Urinary bladder (tissue), 4 donors: ENCODE results near the gene SLC25A6. TPM values are rescaled to one million over a fixed set of nuclear protein-coding genes. Genes with fewer than 3 reads are reported as not detected.
"Not testable (repeated sequence)": the region's sequence is repeated elsewhere in the genome, so short reads cannot be mapped to it uniquely, and the experiment has no call there.

Source experiments
- DNase-seq: peaks from one replicate; pipeline ENCODE4 v3.0.0-alpha.2; 2015; ENCODE audit errors: extremely low spot score
- H3K27ac ChIP-seq: one replicate; pipeline ENCODE4 v1.5.1; 2013; ENCODE audit warnings: low read depth, mild to moderate bottlenecking, moderate library complexity
- H3K36me3 ChIP-seq: one replicate; pipeline ENCODE4 v1.6.1; 2013; ENCODE audit warnings: mild to moderate bottlenecking, moderate library complexity; ENCODE audit not compliant: insufficient read depth
- H3K4me1 ChIP-seq: one replicate; pipeline ENCODE4 v1.6.1; 2013; ENCODE audit warnings: mild to moderate bottlenecking, moderate library complexity; ENCODE audit not compliant: insufficient read depth
- H3K4me3 ChIP-seq: one replicate; pipeline ENCODE4 v1.5.1; 2013; ENCODE audit warnings: low read depth, low read length
- WGBS: extraction: QIAGEN DNeasy Blood & Tissue Kit; methylation state at CpG from one replicate; pipeline ENCODE4 v1.1.7; 2013; 5-methylcytosine and 5-hydroxymethylcytosine counted together
- polyA plus RNA-seq: library from polyadenylated mRNA; stranded (reverse); fragments of 200-250 nt; gene quantifications from one replicate; pipeline ENCODE4 v1.2.3, GENCODE V29; 2013
- total RNA-seq: library from RNA; depleted of rRNA; stranded (reverse); fragments of >200 nt; gene quantifications from one replicate; pipeline ENCODE4 v1.2.3, GENCODE V29; 2014
- donor health status: healthy with polysubstance abuse.
- donor health status: healthy.

Gene SLC25A6
- total RNA-seq (125 TPM), polyA plus RNA-seq (587 TPM)

- under 1% methylated on average over 90 of the region's 90 CpGs for WGBS
- Histone ChIP-seq H3K36me3 (peaks cover 5% of the 10 kb centered on the region), H3K4me1 (no peaks in the 10 kb centered on the region), H3K4me3 (peak within 1 kb of the TSS; percentile 86), H3K27ac (peak within 1 kb of the TSS; percentile 97)
- DNase-seq, result peak; percentile 91
Measured at GRCh38 chrX:1391707-1392375, at the start of gene SLC25A6. TSS of gene SLC25A6 (minus strand) at chrX:1392113. CDS start at chrX:1392009, 104 bp downstream.

DNA sequence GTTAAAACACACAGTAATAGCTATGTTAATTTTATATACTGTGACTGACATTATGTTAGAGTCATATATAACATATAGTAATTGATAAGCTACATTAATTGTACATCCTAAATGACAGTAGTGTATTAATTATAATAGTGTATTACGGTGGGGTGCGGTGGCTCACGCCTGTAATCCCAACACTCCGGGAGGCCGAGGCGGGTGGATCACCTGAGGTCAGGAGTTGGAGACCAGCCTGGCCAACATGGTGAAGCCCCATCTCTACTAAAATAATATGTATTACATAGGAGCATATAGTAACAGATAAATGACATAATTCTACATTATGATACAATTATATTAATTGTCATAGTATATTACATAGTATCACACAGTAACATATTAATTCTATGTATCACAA lies 48.6 kb upstream of the SLC25A6 start:
- Histone ChIP-seq H3K36me3 (no peaks in the 10 kb centered on the region), H3K4me1 (no peaks in the 10 kb centered on the region), H3K27ac (no peak overlapping the region), H3K4me3 (no peak overlapping the region)
- no peak for DNase-seq
- 98% methylated on average over 6 of the region's 6 CpGs for WGBS

DNA sequence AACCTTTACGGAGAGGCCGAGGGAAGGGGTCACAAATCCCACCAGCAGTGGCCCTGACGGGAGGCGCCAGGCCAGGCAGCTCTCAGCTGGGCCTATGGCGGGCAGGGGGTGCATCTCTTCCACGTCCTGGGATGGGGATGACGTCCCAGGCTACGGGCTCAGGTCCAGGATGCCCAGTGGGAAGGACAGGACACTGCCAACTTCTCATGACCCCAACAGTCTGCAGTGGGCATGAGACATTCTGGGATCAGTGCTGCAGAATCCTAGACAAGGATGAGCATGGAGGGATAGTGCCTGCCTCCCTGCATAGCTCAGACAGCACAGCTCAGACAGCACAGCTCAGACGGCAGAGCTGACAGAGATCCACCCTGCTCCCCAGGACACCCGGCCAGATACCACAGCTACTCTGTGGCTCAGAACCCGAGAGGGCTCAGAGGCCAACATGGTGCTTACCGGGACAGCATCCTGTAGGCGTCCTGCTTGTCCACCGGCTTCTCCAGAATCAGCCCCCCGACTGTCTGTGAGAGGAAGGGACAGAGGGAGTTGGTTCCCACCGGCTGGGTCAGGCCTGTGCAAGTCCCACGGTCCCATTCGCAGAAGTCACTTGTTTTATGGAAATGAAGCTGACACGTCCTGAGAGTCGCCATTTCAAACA lies 43.5 kb upstream of the SLC25A6 start:
- Histone ChIP-seq H3K36me3 (no peaks in the 10 kb centered on the region), H3K4me3 (no peak overlapping the region), H3K27ac (no peak overlapping the region), H3K4me1 (no peaks in the 10 kb centered on the region)
- WGBS, result 95% methylated on average over 20 of the region's 20 CpGs
- no peak for DNase-seq

- Histone ChIP-seq H3K4me1 (no peaks in the 10 kb centered on the region), H3K36me3 (no peaks in the 10 kb centered on the region), H3K27ac (no peak overlapping the region), H3K4me3 (no peak overlapping the region)
- WGBS, result 98% methylated on average over 22 of the region's 22 CpGs
- DNase-seq, result no peak
Measured at GRCh38 chrX:1434871-1435240, 42.9 kb upstream of the SLC25A6 start.

GRCh38 chrX:1433646-1434357 lies 41.9 kb upstream of the SLC25A6 start:
- 94% methylated on average over 19 of the region's 19 CpGs for WGBS
- no peaks in the 10 kb centered on the region for H3K36me3 ChIP-seq

DNA sequence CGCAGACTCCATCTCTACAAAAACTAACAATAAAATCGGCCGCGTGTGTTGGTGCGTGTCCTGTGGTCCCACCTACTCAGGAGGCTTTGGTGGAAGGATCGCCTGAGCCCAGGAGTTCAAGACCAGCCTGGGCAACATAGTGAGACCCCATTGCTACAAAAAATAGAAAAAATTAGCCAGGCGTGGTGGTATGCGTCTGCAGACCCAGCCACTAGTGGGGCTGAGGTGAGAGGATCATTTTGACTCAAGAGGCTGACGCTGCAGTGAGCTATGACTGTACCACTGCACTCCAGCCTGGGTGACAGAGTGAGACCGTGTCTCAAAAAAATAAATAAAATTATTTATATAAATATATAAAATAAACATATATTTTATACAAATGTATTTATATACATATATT lies 38.5 kb upstream of the SLC25A6 start:
- H3K27ac ChIP-seq, result no peak overlapping the region
- DNase-seq, result no peak
- no peaks in the 10 kb centered on the region for H3K4me1 ChIP-seq
- H3K4me3 ChIP-seq, result no peak overlapping the region
- 97% methylated on average over 10 of the region's 10 CpGs for WGBS
- peaks cover 1% of the 10 kb centered on the region for H3K36me3 ChIP-seq

More at GRCh38 chrX:1433646-1434357, 41.9 kb upstream of the SLC25A6 start:
- no peaks in the 10 kb centered on the region for H3K4me1 ChIP-seq
- no peak for DNase-seq
- no peak overlapping the region for H3K27ac ChIP-seq
- H3K4me3 ChIP-seq, result no peak overlapping the region

GRCh38 chrX:1427756-1428155 lies 35.8 kb upstream of the SLC25A6 start:
- H3K4me1 ChIP-seq, result no peaks in the 10 kb centered on the region
- 96% methylated on average over 32 of the region's 32 CpGs for WGBS
- no peak overlapping the region for H3K4me3 ChIP-seq
- H3K27ac ChIP-seq, result no peak overlapping the region
- no peak for DNase-seq
- peaks cover 4% of the 10 kb centered on the region for H3K36me3 ChIP-seq

DNA sequence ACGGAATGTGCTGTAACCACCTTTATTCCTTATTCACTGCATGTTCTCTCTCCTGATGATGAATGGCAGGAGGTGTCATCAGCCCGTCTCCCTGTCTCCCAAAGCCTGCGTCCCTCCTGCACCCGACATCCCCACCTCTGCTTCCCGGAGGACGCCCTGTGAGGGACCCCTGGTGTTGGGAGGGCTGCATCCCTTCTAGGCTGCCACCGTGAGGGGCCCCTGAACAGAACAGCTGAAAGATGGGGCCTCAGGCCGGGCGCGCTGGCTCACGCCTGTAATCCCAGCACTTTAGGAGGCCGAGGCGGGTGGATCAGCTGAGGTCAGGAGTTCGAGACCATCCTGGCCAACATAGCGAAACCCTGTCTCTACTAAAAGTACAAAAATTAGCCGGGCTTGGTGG lies 34.4 kb upstream of the SLC25A6 start:
- H3K4me3 ChIP-seq, DNase-seq, H3K36me3 ChIP-seq, H3K27ac ChIP-seq, H3K4me1 ChIP-seq: not testable (repeated sequence)
- 90% methylated on average over 16 of the region's 16 CpGs for WGBS

GRCh38 chrX:1425381-1425780 lies 33.5 kb upstream of the SLC25A6 start:
- H3K36me3 ChIP-seq, result peaks cover 4% of the 10 kb centered on the region
- no peak overlapping the region for H3K27ac ChIP-seq
- no peak for DNase-seq
- 89% methylated on average over 10 of the region's 10 CpGs for WGBS
- H3K4me1 ChIP-seq, result no peaks in the 10 kb centered on the region
- H3K4me3 ChIP-seq, result no peak overlapping the region

DNA sequence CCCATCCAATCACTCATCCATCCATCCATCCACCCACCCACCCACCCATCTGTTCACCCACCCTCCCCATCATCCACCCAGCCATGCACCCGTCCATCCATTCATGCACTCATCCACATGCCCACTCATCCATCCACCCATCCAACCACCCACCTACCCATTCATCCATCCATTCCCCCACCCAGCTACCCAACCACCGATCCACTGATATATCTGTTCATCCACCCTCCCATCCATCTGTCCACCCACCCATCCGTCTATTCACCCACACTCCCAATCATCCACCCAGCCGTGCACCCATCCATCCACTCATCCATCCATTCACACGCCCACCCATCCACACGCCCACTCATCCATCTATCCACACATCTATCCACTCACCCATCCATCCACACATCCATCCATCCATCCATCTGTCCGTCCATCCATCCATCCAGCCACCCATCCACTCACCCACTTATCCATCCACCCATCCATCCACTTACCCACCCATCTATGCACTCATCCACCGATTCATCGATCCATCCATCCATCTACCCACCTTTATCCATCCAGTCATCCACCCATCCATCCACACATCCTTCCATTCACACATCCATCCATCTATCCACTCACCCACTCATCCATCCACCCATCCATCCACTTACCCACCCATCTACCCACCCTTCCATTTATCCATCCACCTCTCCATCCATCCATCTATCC lies 32.4 kb upstream of the SLC25A6 start:
- Histone ChIP-seq H3K4me3 (no peak overlapping the region), H3K36me3 (peaks cover 4% of the 10 kb centered on the region), H3K27ac (no peak overlapping the region), H3K4me1 (no peaks in the 10 kb centered on the region)
- no peak for DNase-seq
- 89% methylated on average over 9 of the region's 9 CpGs for WGBS

DNA sequence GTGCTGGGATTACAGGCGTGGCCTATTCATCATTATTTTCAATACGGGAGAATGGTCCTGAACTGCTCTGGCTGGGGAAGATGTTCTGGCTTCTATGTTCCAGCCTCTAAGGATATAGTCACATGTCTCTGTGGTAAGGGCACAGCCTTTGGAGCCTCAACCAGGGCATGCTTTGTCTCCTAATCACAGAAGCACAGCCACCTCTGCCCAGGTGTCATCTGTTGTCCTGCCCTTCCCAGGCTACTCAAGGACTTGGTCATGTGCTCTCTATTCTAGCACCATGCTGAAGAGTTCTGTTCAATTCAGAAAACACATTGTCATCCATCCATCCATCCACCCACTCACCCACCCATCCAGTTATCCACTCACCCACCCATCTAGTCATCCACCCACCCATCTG lies 31.3 kb upstream of the SLC25A6 start:
- Histone ChIP-seq H3K36me3 (peaks cover 8% of the 10 kb centered on the region), H3K27ac (no peak overlapping the region), H3K4me3 (no peak overlapping the region), H3K4me1 (no peaks in the 10 kb centered on the region)
- WGBS, result 71% methylated on average over 2 of the region's 2 CpGs
- no peak for DNase-seq

DNA sequence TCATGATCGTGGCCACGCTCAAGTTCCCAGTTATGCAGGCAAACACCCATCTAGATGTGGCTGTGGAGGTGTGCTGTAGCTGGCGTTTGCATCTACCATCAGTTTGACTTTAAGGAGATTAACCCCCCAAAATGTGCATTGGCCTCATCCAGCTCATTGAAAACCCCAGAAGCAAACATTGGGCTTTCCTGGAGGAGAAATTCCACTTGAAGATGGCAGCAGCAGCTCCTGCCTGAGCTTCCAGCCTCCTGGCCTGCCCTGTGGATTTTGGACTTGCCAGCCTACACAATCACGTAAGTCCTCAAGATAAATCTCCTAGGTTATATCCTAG lies 30.2 kb upstream of the SLC25A6 start:
- no peak overlapping the region for H3K27ac ChIP-seq
- H3K4me3 ChIP-seq, result no peak overlapping the region
- H3K36me3 ChIP-seq, result peaks cover 8% of the 10 kb centered on the region
- no peaks in the 10 kb centered on the region for H3K4me1 ChIP-seq
- 98% methylated on average over 4 of the region's 4 CpGs for WGBS
- no peak for DNase-seq

DNA sequence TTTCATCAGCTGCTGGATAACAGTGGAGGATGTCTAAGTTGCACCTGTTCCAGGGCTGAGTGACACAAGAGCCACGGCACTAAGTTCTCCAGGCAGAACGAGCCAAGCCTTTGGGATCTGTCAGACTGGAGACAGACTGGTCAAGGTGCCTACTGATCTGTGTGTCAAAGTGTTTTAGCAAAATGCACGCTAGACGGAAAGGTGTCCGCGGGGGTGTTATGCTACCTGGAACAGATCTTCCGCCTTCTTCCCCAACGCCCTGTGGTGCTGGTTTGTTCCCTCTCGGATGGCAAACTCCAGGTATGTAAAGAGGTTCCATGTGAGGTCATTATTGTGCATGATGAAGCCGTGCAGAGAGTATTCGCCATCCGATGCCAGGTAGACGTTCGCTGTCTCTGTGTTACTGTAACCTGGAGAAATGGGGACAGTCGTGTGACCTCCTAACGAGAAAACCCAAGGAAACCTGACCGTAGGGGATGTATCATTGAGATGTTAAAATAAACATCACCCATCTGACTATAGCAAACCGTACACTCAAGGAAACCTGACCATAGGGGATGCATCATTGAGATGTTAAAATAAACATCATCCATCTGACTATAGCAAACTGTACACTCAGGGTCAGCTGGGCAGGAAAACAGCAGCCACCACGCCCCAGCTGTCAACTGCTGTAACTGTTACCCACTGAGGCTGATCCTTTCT lies 29.7 kb upstream of the SLC25A6 start:
- no peak for DNase-seq
- Histone ChIP-seq H3K4me1 (no peaks in the 10 kb centered on the region), H3K36me3 (peaks cover 8% of the 10 kb centered on the region), H3K27ac (no peak overlapping the region), H3K4me3 (no peak overlapping the region)
- 97% methylated on average over 19 of the region's 19 CpGs for WGBS
